HepG2 (cell line): ENCODE data around the gene JTB. TPM values are rescaled to one million over a fixed set of nuclear protein-coding genes. Genes with fewer than 3 reads are reported as not detected.

ENCODE experiments used
- ELF4 ChIP-seq: sonication (generic); formaldehyde crosslinking; IDR thresholded peaks from 2 replicates; pipeline ENCODE4 v1.5.0; 2020; ENCODE audit warnings: missing genetic modification reagents, mild to moderate bottlenecking, moderate library complexity, borderline replicate concordance
- FOSL2 ChIP-seq: sonication (generic); formaldehyde crosslinking; IDR thresholded peaks from 2 replicates; pipeline ENCODE4 v1.4.0; 2020; ENCODE audit warnings: missing genetic modification reagents
- IRF2 ChIP-seq: IDR thresholded peaks from 2 replicates; pipeline ENCODE4 v1.6.1; 2018; ENCODE audit warnings: missing genetic modification reagents, missing compliant biosample characterization
- JUNB ChIP-seq: sonication (generic); formaldehyde crosslinking; IDR thresholded peaks from 2 replicates; pipeline ENCODE4 v1.8.0; 2022; ENCODE audit warnings: missing genetic modification reagents, mild to moderate bottlenecking, borderline replicate concordance
- KLF6 ChIP-seq: IDR thresholded peaks from 2 replicates; pipeline ENCODE4 v1.8.0; 2016; ENCODE audit warnings: missing biosample characterization, missing genetic modification reagents
- MAF1 ChIP-seq: sonication (generic); formaldehyde crosslinking; IDR thresholded peaks from 2 replicates; pipeline ENCODE4 v1.5.0; 2020; ENCODE audit warnings: missing genetic modification reagents, borderline replicate concordance
- MIER3 ChIP-seq: IDR thresholded peaks from 2 replicates; pipeline ENCODE4 v1.6.1; 2016; ENCODE audit warnings: missing compliant biosample characterization, borderline replicate concordance
- NR2F6 ChIP-seq, 2 experiments: IDR thresholded peaks; 2 replicates each; pipeline ENCODE4 v1.6.1; 2016; ENCODE audit warnings: antibody characterized with exemption in 1 of 2, mild to moderate bottlenecking in 1 of 2
- ONECUT2 ChIP-seq: sonication (generic); formaldehyde crosslinking; IDR thresholded peaks from 2 replicates; pipeline ENCODE4 v1.4.0; 2020; ENCODE audit warnings: missing genetic modification reagents
- RFXAP ChIP-seq: sonication (generic); formaldehyde crosslinking; IDR thresholded peaks from 2 replicates; pipeline ENCODE4 v1.4.0; 2020; ENCODE audit warnings: missing genetic modification reagents, borderline replicate concordance
- SATB2 ChIP-seq: sonication (generic); formaldehyde crosslinking; IDR thresholded peaks from 2 replicates; pipeline ENCODE4 v1.5.0; 2020; ENCODE audit warnings: missing genetic modification reagents
- SMAD1 ChIP-seq: sonication (generic); formaldehyde crosslinking; IDR thresholded peaks from 2 replicates; pipeline ENCODE4 v1.4.0; 2020; ENCODE audit warnings: missing genetic modification reagents, low read depth, mild to moderate bottlenecking, borderline replicate concordance
- SMYD3 ChIP-seq: sonication (generic); formaldehyde crosslinking; IDR thresholded peaks from 2 replicates; pipeline ENCODE4 v1.8.1; 2023; ENCODE audit warnings: mild to moderate bottlenecking, missing genetic modification reagents
- SP140L ChIP-seq: sonication (generic); formaldehyde crosslinking; IDR thresholded peaks from 2 replicates; pipeline ENCODE4 v1.4.0; 2020; ENCODE audit warnings: missing genetic modification reagents, borderline replicate concordance
- XRCC5 ChIP-seq: fragments of 200-400 bp; formaldehyde crosslinking; optimal IDR thresholded peaks from 2 replicates; pipeline ENCODE3; 2017; ENCODE audit warnings: mild to moderate bottlenecking, low read length
- ZNF17 ChIP-seq: sonication (generic); formaldehyde crosslinking; IDR thresholded peaks from 2 replicates; pipeline ENCODE4 v1.5.0; 2020; ENCODE audit warnings: mild to moderate bottlenecking, missing genetic modification reagents
- ZNF253 ChIP-seq: sonication (generic); formaldehyde crosslinking; IDR thresholded peaks from 2 replicates; pipeline ENCODE4 v1.8.0; 2022; ENCODE audit warnings: mild to moderate bottlenecking, missing genetic modification reagents, borderline replicate concordance
- ZNF331 ChIP-seq: sonication (generic); formaldehyde crosslinking; IDR thresholded peaks from 2 replicates; pipeline ENCODE4 v1.4.0; 2020; ENCODE audit warnings: missing genetic modification reagents
- ZNF441 ChIP-seq: sonication (generic); formaldehyde crosslinking; IDR thresholded peaks from 2 replicates; pipeline ENCODE4 v1.7.0; 2021; ENCODE audit warnings: missing genetic modification reagents, borderline replicate concordance
- ZNF530 ChIP-seq: sonication (generic); formaldehyde crosslinking; IDR thresholded peaks from 2 replicates; pipeline ENCODE4 v1.5.0; 2020; ENCODE audit warnings: low read depth, mild to moderate bottlenecking, missing genetic modification reagents
- ZNF552 ChIP-seq: sonication (generic); formaldehyde crosslinking; IDR thresholded peaks from 2 replicates; pipeline ENCODE4 v1.9.0; 2022; ENCODE audit warnings: missing genetic modification reagents, mild to moderate bottlenecking, borderline replicate concordance
- ZNF761 ChIP-seq: sonication (generic); formaldehyde crosslinking; conservative IDR thresholded peaks from 2 replicates; pipeline ENCODE4 v1.4.0; 2020; ENCODE audit warnings: mild to moderate bottlenecking, missing genetic modification reagents
- ZNF777 ChIP-seq: sonication (generic); formaldehyde crosslinking; IDR thresholded peaks from 2 replicates; pipeline ENCODE4 v1.4.0; 2020; ENCODE audit warnings: missing genetic modification reagents
- ZNF788 ChIP-seq: sonication (generic); formaldehyde crosslinking; IDR thresholded peaks from 2 replicates; pipeline ENCODE4 v1.5.0; 2020; ENCODE audit warnings: mild to moderate bottlenecking, missing genetic modification reagents, borderline replicate concordance
- polyA plus RNA-seq, 8 experiments: library from polyadenylated mRNA; depleted of rRNA in 3 of 8; stranded (reverse) in 7 of 8; unstranded in 1 of 8; fragments of >200 nt; fragmentation: Illumina TruSeq in 4 of 8; extraction: Trizol in 4 of 8; gene quantifications; 2 replicates each; pipeline versions ENCODE4 v1.2.1 to v1.2.3, GENCODE V29; 2011 to 2016; ENCODE audit warnings: low read depth in 4 of 8, missing spikeins in 1 of 8, mixed read lengths in 1 of 8; ENCODE audit not compliant: insufficient read depth in 1 of 8
- total RNA-seq, 5 experiments: library from RNA; depleted of rRNA; stranded (reverse); fragments of >200 nt; fragmentation: Illumina TruSeq; extraction: Trizol; gene quantifications; 2 replicates each; pipeline ENCODE4 v1.2.3, GENCODE V29; 2016; ENCODE audit warnings: low read depth in 1 of 5
- TF ChIP-seq, protein P1 (sequence below): sonication (generic); formaldehyde crosslinking; IDR thresholded peaks from 2 replicates; pipeline ENCODE4 v1.4.0; 2020; ENCODE audit warnings: missing genetic modification reagents, borderline replicate concordance
- TF ChIP-seq, protein P2 (sequence below): sonication (generic); formaldehyde crosslinking; IDR thresholded peaks from 2 replicates; pipeline ENCODE4 v1.4.0; 2020; ENCODE audit warnings: missing genetic modification reagents

JTB gene
- total and polyA plus RNA-seq, 2 of the 13 experiments (the other 11 are each of a cell fraction or from before 2014, with no cell fraction given), result 96.7 to 99.2 TPM

DNA sequence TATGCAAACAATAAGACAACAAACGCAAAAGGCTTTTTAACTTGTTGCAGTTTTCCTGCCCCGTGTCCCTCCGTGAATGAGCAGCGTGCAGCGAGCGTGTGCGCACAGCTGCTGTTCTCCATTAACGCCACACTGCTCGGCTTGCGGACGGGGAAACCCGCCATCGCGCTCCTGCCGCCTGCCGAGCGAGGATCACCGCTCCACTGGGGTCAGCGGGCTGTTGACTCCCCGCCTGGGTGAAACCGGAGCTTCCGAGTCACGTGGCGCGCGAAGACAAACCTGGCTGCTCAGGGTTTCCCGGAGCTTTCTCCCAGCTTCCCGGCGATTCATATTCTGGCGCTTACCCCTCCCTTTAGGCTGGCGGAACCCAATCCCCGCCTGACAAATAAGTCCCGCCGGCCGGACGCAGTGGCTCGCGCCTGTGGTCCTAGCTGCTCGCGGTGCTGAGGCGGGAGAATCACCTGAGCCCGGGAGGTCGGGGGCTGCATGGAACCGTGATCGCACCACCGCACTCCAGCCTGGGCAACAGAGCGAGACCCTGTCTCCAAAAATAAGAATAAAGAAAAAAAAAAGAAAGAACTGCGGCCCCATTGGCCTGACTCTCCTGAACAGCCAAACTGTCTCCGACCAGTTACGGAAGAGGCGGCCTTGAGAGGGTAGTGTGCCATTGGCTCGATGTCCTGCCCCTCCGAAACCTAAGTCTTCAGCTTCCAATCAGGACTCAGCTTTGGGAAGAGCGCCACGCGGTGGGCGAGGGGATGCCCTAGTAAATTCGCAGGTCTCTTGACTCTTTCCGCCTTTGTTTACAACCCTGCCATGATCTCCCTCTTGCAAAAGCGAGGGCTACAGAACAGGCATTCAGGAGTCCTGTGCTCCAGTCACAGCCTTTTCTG lies 10.1 kb downstream of the JTB start, which contains the start of gene CREB3L4 (continued):
- TF ChIP-seq NR2F6 (IDR thresholded peaks at IDR 0.05), result peak; percentile 43; the same call in 1 of the 2 replicates
- TF ChIP-seq NR2F6 (CRISPR knock-in tag; IDR thresholded peaks at IDR 0.05), result peak; percentile 86
- TF ChIP-seq ZNF777 (CRISPR knock-in tag), result no peak
- no peak for TF ChIP-seq ONECUT2 (CRISPR knock-in tag)
- TF ChIP-seq ZNF761, result peak; percentile 98
- TF ChIP-seq, protein P1, sequence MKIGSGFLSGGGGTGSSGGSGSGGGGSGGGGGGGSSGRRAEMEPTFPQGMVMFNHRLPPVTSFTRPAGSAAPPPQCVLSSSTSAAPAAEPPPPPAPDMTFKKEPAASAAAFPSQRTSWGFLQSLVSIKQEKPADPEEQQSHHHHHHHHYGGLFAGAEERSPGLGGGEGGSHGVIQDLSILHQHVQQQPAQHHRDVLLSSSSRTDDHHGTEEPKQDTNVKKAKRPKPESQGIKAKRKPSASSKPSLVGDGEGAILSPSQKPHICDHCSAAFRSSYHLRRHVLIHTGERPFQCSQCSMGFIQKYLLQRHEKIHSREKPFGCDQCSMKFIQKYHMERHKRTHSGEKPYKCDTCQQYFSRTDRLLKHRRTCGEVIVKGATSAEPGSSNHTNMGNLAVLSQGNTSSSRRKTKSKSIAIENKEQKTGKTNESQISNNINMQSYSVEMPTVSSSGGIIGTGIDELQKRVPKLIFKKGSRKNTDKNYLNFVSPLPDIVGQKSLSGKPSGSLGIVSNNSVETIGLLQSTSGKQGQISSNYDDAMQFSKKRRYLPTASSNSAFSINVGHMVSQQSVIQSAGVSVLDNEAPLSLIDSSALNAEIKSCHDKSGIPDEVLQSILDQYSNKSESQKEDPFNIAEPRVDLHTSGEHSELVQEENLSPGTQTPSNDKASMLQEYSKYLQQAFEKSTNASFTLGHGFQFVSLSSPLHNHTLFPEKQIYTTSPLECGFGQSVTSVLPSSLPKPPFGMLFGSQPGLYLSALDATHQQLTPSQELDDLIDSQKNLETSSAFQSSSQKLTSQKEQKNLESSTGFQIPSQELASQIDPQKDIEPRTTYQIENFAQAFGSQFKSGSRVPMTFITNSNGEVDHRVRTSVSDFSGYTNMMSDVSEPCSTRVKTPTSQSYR (CRISPR knock-in tag), result peak; percentile 26; the same call in 1 of the 2 replicates
- peak; percentile 91; the same call in 1 of the 2 replicates for TF ChIP-seq ZNF788 (CRISPR knock-in tag)
- peak; percentile 86 for TF ChIP-seq KLF6 (CRISPR knock-in tag)
- peak; percentile 62 for TF ChIP-seq SMYD3 (CRISPR knock-in tag)
- TF ChIP-seq RFXAP, result no peak
- peak; percentile 61; the same call in 1 of the 2 replicates for TF ChIP-seq SP140L (CRISPR knock-in tag)
- TF ChIP-seq ZNF552 (CRISPR knock-in tag), result no peak
- TF ChIP-seq IRF2 (CRISPR knock-in tag), result no peak; the same call in none of the 2 replicates
- peak; percentile 78; the same call in 1 of the 2 replicates for TF ChIP-seq ELF4
- TF ChIP-seq FOSL2 (CRISPR knock-in tag), result peak; percentile 40
- peak; percentile 27; the same call in 1 of the 2 replicates for TF ChIP-seq SATB2 (CRISPR knock-in tag)
- TF ChIP-seq ZNF441 (CRISPR knock-in tag), result peak; percentile 72; the same call in 1 of the 2 replicates
- peak; percentile 12 for TF ChIP-seq XRCC5
- TF ChIP-seq ZNF331, result peak; percentile 26
- peak; percentile 53; the same call in 1 of the 2 replicates for TF ChIP-seq SMAD1 (CRISPR knock-in tag)
- no peak; the same call in 1 of the 2 replicates for TF ChIP-seq MIER3 (CRISPR knock-in tag)
- TF ChIP-seq ZNF530 (CRISPR knock-in tag), result no peak
- no peak for TF ChIP-seq JUNB (CRISPR knock-in tag)
- no peak for TF ChIP-seq MAF1 (CRISPR knock-in tag)
- TF ChIP-seq, protein P2, sequence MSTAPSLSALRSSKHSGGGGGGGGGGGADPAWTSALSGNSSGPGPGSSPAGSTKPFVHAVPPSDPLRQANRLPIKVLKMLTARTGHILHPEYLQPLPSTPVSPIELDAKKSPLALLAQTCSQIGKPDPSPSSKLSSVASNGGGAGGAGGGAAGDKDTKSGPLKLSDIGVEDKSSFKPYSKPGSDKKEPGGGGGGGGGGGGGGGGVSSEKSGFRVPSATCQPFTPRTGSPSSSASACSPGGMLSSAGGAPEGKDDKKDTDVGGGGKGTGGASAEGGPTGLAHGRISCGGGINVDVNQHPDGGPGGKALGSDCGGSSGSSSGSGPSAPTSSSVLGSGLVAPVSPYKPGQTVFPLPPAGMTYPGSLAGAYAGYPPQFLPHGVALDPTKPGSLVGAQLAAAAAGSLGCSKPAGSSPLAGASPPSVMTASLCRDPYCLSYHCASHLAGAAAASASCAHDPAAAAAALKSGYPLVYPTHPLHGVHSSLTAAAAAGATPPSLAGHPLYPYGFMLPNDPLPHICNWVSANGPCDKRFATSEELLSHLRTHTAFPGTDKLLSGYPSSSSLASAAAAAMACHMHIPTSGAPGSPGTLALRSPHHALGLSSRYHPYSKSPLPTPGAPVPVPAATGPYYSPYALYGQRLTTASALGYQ (CRISPR knock-in tag), result peak; percentile 74; the same call in 1 of the 2 replicates
- TF ChIP-seq ZNF253 (CRISPR knock-in tag), result no peak
- TF ChIP-seq ZNF17 (CRISPR knock-in tag), result no peak
